HCEC 1CT (cell line): Measurements from ENCODE around the gene SCNN1A.
A peak's percentile ranks its signal among the peaks of the same experiment; 100 is the strongest.

Experiments
- DNase-seq: peaks from one replicate; pipeline ENCODE4 v3.0.0-alpha.2; 2017

Gene SCNN1A

GRCh38 chr12:6330999-6331714 lies 44.2 kb downstream of the SCNN1A start:
- no peak for DNase-seq

GRCh38 chr12:6330192-6330591 lies 45.2 kb downstream of the SCNN1A start:
- no peak for DNase-seq

- DNase-seq = no peak
Observed at GRCh38 chr12:6329703-6330064, 45.7 kb downstream of the SCNN1A start.

GRCh38 chr12:6328945-6329702 lies 46.2 kb downstream of the SCNN1A start:
- DNase-seq = no peak

- no peak for DNase-seq
Observed at GRCh38 chr12:6328045-6328779, 47.2 kb downstream of the SCNN1A start.

- no peak for DNase-seq
Observed at GRCh38 chr12:6327229-6328041, 47.9 kb downstream of the SCNN1A start.

GRCh38 chr12:6326316-6327228 lies 48.8 kb downstream of the SCNN1A start:
- DNase-seq = peak; percentile 27

GRCh38 chr12:6324936-6325750 lies 50.2 kb downstream of the SCNN1A start:
- DNase-seq = no peak

- no peak for DNase-seq
Observed at GRCh38 chr12:6323995-6324711, 51.2 kb downstream of the SCNN1A start.

GRCh38 chr12:6323340-6323994 lies 51.9 kb downstream of the SCNN1A start:
- peak; percentile 91 for DNase-seq

- no peak for DNase-seq
Observed at GRCh38 chr12:6322969-6323339, 52.4 kb downstream of the SCNN1A start.

- no peak for DNase-seq
Observed at GRCh38 chr12:6322352-6322751, 53.0 kb downstream of the SCNN1A start.

- DNase-seq = no peak
Observed at GRCh38 chr12:6321905-6322304, 53.5 kb downstream of the SCNN1A start.

GRCh38 chr12:6319446-6319845 lies 55.9 kb downstream of the SCNN1A start:
- no peak for DNase-seq

GRCh38 chr12:6318440-6318879 lies 56.9 kb downstream of the SCNN1A start:
- no peak for DNase-seq

- DNase-seq = no peak
Observed at GRCh38 chr12:6317693-6318439, 57.5 kb downstream of the SCNN1A start.

- DNase-seq = no peak
Observed at GRCh38 chr12:6316921-6317692, 58.3 kb downstream of the SCNN1A start.
